HT-29 (cell line): ENCODE data around the gene XAGE2. TPM values are rescaled to one million over a fixed set of nuclear protein-coding genes. Genes with fewer than 3 reads are reported as not detected.

Source experiments
- DNase-seq: peaks from one replicate; pipeline ENCODE4 v3.0.0-alpha.2; 2015; ENCODE audit warnings: low spot score
- small RNA-seq: library from RNA; depleted of rRNA; stranded (forward); fragments of <200 nt; gene quantifications from one replicate; pipeline ENCODE3, GENCODE V24; 2014
- total RNA-seq: library from RNA; depleted of rRNA; stranded (reverse); fragments of >200 nt; shearing (Covaris generic); gene quantifications from 2 replicates; pipeline ENCODE4 v1.2.3, GENCODE V29; 2014; rRNA removed

XAGE2 gene
- total RNA-seq, 1 experiment from 2014 or later, result not detected

DNA sequence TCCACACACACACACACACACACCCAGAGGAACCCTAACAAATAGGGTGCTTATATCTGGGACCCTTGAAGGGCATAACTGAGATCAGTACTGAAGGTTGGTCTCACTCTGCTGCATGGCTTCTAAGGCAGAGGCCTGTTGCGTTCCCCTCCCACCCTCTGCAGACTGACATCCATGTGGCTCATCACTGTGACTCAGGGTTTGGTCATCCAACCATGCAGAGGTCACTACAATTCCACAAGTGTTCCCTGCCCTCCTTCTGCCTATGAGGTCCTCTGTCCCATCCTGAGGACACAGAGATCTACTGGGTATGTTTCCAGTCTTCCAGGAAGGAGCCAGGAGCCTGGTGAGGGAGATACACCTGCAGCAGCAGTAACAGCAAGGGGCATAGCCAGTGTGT, 55.8 kb downstream of the XAGE2 start:
- no peak for DNase-seq

Small RNAs within 50 kb of the gene (small RNA-seq; reads per million reads assigned to genes)
- gene MIR8088, result not detected

Other genes with a start within 250 kb of the XAGE2 start
- not detected in 2 replicates for gene MAGED4, start 184.1 kb upstream of the XAGE2 start, total RNA-seq
- gene XAGE1A, start 126.8 kb downstream of the XAGE2 start, total RNA-seq, result not detected in 2 replicates
- not detected in 2 replicates for gene XAGE1B, start 148.0 kb downstream of the XAGE2 start, total RNA-seq